ENCODE data around the gene SLX9.

DNA sequence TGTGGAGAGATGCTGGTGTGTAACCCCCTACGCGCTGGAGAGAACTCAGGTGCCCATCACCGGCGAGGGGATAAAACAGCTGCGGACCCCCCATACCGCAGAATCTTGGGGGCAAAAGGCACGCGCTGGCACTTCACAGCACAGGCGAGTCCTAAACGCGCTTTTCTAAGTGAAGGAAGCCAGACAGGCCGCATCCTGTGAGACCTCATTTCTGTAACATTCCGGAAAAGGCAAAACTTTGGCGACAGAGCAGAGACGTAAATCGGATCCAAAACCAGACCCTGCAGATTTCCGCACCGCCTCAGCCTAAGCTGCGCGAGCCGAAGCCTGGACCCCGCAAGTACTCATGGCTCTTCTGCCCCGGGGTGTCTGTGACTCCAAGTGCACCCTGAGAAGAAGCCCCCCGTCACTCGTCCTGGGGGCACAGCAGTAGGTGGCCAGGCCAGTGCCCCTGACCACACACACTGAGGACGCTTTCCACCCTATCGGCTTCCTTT is 60.9 kb downstream of the SLX9 start:
- TF ChIP-seq, protein P1, sequence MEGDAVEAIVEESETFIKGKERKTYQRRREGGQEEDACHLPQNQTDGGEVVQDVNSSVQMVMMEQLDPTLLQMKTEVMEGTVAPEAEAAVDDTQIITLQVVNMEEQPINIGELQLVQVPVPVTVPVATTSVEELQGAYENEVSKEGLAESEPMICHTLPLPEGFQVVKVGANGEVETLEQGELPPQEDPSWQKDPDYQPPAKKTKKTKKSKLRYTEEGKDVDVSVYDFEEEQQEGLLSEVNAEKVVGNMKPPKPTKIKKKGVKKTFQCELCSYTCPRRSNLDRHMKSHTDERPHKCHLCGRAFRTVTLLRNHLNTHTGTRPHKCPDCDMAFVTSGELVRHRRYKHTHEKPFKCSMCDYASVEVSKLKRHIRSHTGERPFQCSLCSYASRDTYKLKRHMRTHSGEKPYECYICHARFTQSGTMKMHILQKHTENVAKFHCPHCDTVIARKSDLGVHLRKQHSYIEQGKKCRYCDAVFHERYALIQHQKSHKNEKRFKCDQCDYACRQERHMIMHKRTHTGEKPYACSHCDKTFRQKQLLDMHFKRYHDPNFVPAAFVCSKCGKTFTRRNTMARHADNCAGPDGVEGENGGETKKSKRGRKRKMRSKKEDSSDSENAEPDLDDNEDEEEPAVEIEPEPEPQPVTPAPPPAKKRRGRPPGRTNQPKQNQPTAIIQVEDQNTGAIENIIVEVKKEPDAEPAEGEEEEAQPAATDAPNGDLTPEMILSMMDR (conservative IDR thresholded peaks at IDR 0.05 in 1 of 2, IDR thresholded peaks at IDR 0.05 in 1 of 2; ENCODE audit: extremely low read depth in 1 of 2, insufficient read depth in 1 of 2, low read depth in 1 of 2, low read length in 2 of 2): no peak
- no peak for TF ChIP-seq EZH2 (IDR thresholded peaks at IDR 0.05; ENCODE audit: borderline replicate concordance, low read length)
